Adrenal gland (tissue), 5 donors: ENCODE data around the gene KCNG4.

Experiments
- CTCF ChIP-seq, 6 experiments: fragments of 450-650 bp in 4 of 6; fragments of 200-600 bp in 2 of 6; sonication (generic) in 1 of 6; IDR thresholded peaks; 1 replicate in 5 of 6; 2 replicates in 1 of 6; pipeline versions ENCODE4 v1.5.1 to v1.8.0; 2016 to 2021; ENCODE audit warnings: antibody characterized with exemption in 6 of 6, mild to moderate bottlenecking in 2 of 6, moderate library complexity in 1 of 6
- POLR2A ChIP-seq, 2 donors: fragments of 450-650 bp; IDR thresholded peaks; one replicate each; pipeline ENCODE4 v1.6.1; 2017; ENCODE audit warnings: antibody characterized with exemption in 2 of 2, mild to moderate bottlenecking in 2 of 2, moderate library complexity in 1 of 2
- donor health status: DM: no; HTN: no; CAD: no.

GRCh38 chr16:84271037-84271436 is 31.2 kb upstream of the KCNG4 start:
- TF ChIP-seq CTCF (IDR thresholded peaks at IDR 0.05) (no peak), POLR2A (IDR thresholded peaks at IDR 0.05) (no peak)
